HG02798 (cell line): Measurements from ENCODE around the gene CERS6.
"Not testable (repeated sequence)": the region's sequence is repeated elsewhere in the genome, so short reads cannot be mapped to it uniquely, and the experiment has no call there.

ENCODE experiments used
- ATAC-seq: cut with Tn5 transposase; IDR thresholded peaks from one replicate; pipeline ENCODE4 v1.9.1; 2021; ENCODE audit warnings: mild to moderate bottlenecking; ENCODE audit not compliant: unreplicated experiment, poor library complexity

The CERS6 gene

GRCh38 chr2:168494190-168494711 lies 38.2 kb downstream of the CERS6 start:
- ATAC-seq, result no peak

DNA sequence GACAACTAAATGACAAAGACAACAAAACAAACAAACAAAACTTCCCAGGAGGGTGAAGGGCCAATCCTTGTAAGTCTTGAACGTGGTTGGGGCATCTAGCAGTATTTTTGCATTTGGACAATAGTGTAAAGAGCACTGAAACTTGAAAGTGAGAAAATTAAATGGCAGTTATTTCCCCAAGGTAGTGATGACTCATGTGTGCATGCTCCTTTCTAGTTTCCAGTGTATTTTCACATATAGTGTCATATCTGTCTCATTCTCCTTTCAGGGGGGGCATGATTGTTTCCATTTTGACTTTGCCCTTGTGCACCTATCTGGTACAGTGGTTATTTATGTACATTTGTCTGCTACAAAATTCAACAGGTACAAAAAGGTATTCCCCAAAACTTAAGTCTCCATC lies 39.5 kb downstream of the CERS6 start:
- ATAC-seq, result peak; percentile 89

- no peak for ATAC-seq
Measured at GRCh38 chr2:168496906-168497305, 40.8 kb downstream of the CERS6 start.

DNA sequence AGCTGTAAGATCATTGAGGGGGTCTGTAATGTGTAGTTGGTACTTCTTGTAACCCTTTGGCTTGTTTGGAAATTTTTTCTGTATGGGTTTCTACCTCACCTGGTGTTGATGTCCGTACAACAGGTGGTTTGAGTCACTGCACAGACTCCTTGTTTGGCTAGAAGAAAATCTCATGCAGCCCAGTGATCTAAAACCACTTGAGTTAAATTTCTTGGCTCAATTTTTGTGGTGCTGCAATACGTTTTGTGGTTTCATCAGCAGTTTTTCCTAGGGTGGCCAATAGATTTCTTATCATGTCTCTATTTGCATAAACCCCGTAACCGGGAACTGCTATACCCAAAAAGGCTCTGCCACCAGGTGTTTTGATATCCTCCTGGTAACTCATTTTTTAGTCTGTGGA lies 43.4 kb downstream of the CERS6 start:
- ATAC-seq, result no peak

GRCh38 chr2:168500516-168500915 lies 44.4 kb downstream of the CERS6 start:
- no peak for ATAC-seq

DNA sequence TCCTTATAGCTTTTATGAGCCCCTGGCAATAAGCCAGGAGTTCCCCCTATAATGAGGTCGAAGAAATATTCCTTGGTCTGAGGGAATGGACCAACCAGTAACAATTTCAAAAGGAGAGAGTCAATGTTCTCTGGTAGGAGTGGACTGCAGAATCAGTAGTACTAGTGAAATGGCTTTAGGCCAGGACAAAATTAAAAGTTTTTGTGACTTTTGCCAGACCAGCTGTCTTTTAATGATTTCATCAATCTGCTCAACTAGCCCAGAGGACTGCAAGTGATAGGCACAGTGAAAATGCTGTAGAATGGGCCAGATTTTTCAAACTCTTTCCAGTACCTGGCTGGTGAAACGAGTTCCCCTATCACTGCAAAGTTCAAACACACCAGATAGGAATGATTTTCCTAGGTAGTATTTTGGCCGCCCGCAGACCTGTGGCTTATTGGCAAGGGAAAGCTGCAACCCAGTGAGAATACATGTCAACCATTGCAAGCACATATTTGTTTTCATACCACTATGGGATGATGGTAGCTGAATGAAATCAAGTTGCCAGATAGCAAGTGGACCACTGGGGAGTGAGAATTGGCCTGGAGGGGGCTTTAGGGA lies 45.5 kb downstream of the CERS6 start:
- ATAC-seq, result no peak

GRCh38 chr2:168502852-168503251 lies 46.8 kb downstream of the CERS6 start:
- ATAC-seq, result not testable (repeated sequence)

DNA sequence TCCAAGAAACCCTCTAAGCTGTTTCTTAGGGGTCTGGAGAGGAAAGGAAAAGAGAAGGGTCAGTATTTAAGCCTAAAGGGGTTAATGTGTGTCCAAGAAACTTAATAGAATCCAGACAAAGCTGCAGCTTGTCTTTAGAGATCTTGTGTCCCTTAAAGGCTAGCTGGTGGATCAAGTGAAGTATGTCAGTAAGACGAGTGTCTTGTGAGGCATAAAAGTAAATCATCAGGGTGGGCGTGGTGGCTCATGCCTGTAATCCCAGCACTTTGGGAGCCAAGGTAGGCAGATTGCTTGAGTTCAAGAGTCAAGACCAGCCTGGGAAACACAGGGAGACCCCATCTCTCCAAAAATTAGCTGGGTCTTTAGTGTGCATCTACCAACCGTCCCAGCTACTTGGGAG lies 47.8 kb downstream of the CERS6 start:
- no peak for ATAC-seq

GRCh38 chr2:168504323-168504722 lies 48.3 kb downstream of the CERS6 start:
- no peak for ATAC-seq

GRCh38 chr2:168510125-168510756 lies 54.2 kb downstream of the CERS6 start:
- no peak for ATAC-seq

- no peak for ATAC-seq
Measured at GRCh38 chr2:168514692-168515091, 58.6 kb downstream of the CERS6 start.

DNA sequence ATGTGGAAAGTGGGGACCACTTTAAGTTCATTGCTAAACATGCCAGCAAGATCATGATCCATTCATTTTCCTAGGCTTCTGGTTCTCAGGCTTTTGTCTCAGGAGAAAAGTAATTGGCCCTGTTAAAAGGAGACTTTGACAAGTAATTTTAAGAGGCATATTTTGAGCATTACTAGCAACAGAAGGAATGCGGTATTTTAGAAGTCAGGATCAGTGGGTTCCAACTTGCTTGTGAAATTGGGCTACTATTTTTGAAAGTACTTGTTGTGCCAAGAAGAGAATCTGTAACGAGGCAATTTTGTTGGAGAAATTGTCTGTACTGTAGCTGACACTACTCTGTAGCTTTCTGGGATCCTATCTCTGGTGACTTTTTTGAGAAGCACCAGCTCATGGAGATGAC lies 59.4 kb downstream of the CERS6 start:
- no peak for ATAC-seq

GRCh38 chr2:168517816-168518215 lies 61.7 kb downstream of the CERS6 start:
- ATAC-seq, result no peak

DNA sequence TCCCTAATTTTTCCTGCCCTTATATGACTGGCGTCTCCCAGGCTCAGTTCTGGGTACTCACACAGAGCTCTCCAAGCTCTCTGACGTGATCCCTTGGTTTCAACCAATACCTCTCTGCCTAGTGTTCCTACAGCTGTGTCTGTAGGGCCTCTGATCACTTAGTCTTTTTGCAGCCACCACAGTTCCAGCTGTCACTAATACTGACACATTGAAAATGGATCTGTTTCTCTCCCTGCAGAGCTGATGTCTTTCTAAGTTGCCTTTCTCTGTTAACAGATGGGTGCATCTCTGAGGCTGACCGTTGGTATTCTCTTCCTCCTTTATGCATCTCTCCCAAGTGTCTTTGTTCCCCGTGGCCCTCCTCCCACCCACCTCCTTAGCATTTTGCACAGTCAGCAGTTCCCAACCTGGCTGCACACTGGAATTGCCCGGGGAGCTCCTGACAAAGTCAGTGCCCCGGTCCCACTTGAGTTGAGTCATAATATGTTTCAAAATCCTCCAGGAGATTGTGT lies 62.5 kb downstream of the CERS6 start:
- peak; percentile 48 for ATAC-seq

DNA sequence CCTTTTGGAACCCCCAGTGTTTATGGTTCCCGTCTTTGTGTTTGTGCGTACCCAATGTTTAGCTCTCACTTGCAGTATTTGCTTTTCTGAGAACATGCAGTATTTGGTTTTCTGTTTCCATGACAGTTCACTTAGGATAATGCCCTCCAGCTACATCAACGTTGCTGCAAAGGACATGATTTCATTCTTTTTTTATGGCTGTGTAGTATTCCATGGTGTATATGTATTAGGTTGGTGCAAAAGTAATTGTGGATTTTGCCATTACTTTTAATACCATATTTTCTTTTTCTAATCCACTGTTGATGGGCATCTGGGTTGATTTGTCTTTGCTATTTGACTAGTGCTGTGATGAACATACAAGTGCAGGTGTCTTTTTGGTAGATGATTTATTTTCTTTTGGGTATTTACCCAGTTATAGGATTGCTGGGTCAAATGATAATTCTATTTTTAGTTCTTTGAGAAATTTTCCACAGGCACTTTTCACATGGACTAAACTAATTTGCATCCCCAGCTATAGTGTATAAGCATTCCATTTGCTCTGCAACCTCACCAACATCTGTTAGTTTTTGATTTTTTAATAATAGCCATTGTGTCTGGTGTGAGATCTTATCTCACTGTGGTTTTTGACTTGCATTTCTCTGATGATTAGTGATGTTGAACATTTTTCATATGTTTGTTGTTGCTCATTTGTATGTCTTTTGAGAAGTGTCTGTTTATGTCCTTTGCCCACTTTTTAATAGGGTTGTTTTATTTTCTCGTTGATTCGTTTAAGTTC lies 63.6 kb downstream of the CERS6 start:
- no peak for ATAC-seq

DNA sequence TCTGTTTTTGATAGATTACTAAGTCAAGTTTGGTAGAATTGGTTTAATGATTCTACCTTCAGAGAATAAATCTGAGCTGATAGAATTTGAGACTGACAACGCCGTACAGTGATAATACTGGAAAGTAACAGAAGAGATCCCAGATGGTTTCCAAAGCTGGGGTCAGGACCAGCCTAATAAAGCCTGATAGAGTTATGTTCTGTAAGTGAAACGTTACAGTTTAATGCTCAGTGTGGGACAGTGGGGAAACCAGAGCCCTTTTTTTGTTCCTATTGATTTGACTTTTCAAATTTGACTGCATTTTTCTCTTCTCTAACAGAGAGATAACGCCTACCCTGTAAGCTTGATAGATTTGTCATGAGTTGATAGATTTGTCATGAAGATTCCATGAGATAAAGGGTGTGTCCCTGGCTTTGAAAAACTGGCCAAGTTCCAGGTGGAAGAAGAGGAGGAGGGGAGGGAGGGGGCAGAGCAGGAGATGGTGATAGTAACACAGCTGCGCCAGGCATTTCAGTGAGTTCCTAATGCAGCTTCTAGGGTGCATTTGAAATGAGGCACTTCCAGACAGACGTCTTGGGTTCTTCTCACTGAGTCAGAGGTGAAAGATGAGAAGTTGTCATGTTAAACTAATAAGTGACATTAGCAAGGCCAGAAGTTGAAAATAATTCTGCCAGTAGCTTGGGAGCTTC lies 65.1 kb downstream of the CERS6 start:
- ATAC-seq, result no peak

- ATAC-seq, result no peak
Measured at GRCh38 chr2:168522446-168522845, 66.4 kb downstream of the CERS6 start.

GRCh38 chr2:168524005-168524404 lies 67.9 kb downstream of the CERS6 start:
- no peak for ATAC-seq

DNA sequence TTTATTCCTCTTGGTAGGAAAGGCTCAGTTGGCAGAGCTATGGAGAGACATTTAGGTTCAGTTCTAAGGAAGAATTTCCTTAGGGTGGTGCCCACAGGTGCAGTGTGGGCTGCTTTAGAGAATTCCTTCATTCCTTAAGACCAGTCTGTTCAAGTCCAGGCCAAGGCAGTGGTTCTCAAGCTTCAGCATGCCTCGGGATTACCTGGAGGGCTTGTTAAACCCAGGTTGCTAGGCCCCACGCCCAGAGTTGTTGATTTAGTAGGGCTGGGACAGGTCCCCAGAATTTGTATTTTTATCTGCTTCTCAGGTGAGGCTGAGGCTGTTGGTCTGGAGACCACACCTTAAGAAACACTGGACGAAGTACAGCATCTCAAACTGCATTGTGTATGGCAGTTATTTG lies 68.9 kb downstream of the CERS6 start:
- ATAC-seq, result no peak

DNA sequence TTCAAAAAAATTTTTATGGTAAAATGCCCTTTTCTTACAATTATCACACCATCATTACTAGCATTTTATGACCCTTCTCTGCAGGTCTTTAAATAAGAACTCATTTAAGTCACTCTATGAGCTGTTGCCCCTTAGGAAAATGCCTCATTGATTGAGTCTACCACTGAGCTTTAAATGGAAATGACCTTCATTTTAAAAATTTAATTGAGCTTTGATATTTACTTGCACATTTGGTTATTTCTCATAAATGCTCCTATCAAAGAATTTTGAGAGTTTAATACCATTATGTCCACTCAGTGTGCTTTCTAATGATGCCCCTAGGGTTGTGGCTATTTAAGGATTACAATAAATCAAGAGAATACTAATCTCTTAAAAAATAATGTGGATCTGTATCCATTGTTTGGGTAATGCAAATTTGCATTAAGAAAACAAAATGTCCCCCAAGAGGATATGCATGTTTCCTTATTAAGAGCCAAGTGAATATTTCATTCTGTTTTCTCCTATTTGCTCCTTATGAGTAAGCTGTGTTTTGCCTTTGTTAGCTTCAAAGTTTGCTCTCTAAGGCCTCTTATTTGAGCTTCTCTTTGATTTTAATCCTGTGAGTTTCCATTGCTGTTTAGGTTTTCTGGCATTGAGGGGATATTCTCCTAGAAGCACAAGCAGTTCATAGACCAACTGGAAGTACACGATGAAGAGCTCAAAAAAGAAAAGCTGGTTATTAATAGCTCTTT lies 69.8 kb downstream of the CERS6 start:
- ATAC-seq, result no peak
